Skin of body (tissue), 2 donors: ENCODE results near the gene DOCK9. TPM values are rescaled to one million over a fixed set of nuclear protein-coding genes. Genes with fewer than 3 reads are reported as not detected.

ENCODE experiments used
- DNase-seq: peaks from one replicate; lab custom pipeline; 2025; lab: John Stamatoyannopoulos, UW
- total RNA-seq: library from RNA; depleted of rRNA; stranded (reverse); fragments of >200 nt; gene quantifications from one replicate; pipeline ENCODE4 v1.2.3, GENCODE V29; 2014

Gene DOCK9
- total RNA-seq, 1 donor from 2014 or later: 89.1 TPM

GRCh38 chr13:98853771-98854221 is 124.1 kb downstream of the DOCK9 start:
- DNase-seq: no peak

GRCh38 chr13:98851276-98851675 is 126.6 kb downstream of the DOCK9 start:
- no peak for DNase-seq

- no peak for DNase-seq
These were observed 129.1 kb downstream of the DOCK9 start for GRCh38 chr13:98848746-98849145.

GRCh38 chr13:98847780-98848179 is 130.1 kb downstream of the DOCK9 start:
- no peak for DNase-seq

- DNase-seq: no peak
These were observed 130.9 kb downstream of the DOCK9 start for GRCh38 chr13:98846986-98847385.

- DNase-seq: no peak
These were observed 131.3 kb downstream of the DOCK9 start for GRCh38 chr13:98846521-98846920.

- no peak for DNase-seq
These were observed 132.1 kb downstream of the DOCK9 start for GRCh38 chr13:98845742-98846141.

- no peak for DNase-seq
These were observed 133.8 kb downstream of the DOCK9 start for GRCh38 chr13:98844021-98844420.

GRCh38 chr13:98843482-98843877 is 134.4 kb downstream of the DOCK9 start:
- DNase-seq: no peak

GRCh38 chr13:98842858-98843481 is 134.9 kb downstream of the DOCK9 start:
- peak; percentile 71 for DNase-seq

GRCh38 chr13:98842070-98842469 is 135.8 kb downstream of the DOCK9 start:
- no peak for DNase-seq

- no peak for DNase-seq
These were observed 137.8 kb downstream of the DOCK9 start for GRCh38 chr13:98839856-98840769.

GRCh38 chr13:98838776-98839175 is 139.1 kb downstream of the DOCK9 start:
- no peak for DNase-seq

- DNase-seq: no peak
These were observed 140.0 kb downstream of the DOCK9 start for GRCh38 chr13:98837896-98838295.

- DNase-seq: no peak
These were observed 142.7 kb downstream of the DOCK9 start for GRCh38 chr13:98835156-98835555.

GRCh38 chr13:98834254-98834960 is 143.5 kb downstream of the DOCK9 start:
- no peak for DNase-seq

- no peak for DNase-seq
These were observed 146.6 kb downstream of the DOCK9 start for GRCh38 chr13:98831236-98831635.

- DNase-seq: no peak
These were observed 148.3 kb downstream of the DOCK9 start for GRCh38 chr13:98829541-98829940.

GRCh38 chr13:98828614-98829013 is 149.2 kb downstream of the DOCK9 start:
- no peak for DNase-seq

- no peak for DNase-seq
These were observed 150.4 kb downstream of the DOCK9 start for GRCh38 chr13:98827449-98827848.

GRCh38 chr13:98826146-98826545 is 151.7 kb downstream of the DOCK9 start:
- DNase-seq: no peak

- no peak for DNase-seq
These were observed 152.2 kb downstream of the DOCK9 start for GRCh38 chr13:98825659-98826058.
